Upper lobe of left lung (tissue), 6 donors: ENCODE measurements around the gene CLCN2. TPM values are rescaled to one million over a fixed set of nuclear protein-coding genes. Genes with fewer than 3 reads are reported as not detected.

Experiments
- ATAC-seq, 2 donors: fragments of 200-7000 bp; cut with Tn5 transposase; one replicate each; pipeline ENCODE4 v1.9.1; 2022; ENCODE audit warnings: mild to moderate bottlenecking in 2 of 2, moderate library complexity in 2 of 2; ENCODE audit not compliant: low FRiP score in 2 of 2
- DNase-seq, 2 donors: peaks; one replicate each; pipeline ENCODE4 v3.0.0-alpha.2; 2019 to 2020
- H3K27ac ChIP-seq, 4 donors: fragments of 200-600 bp; sonication (generic); one replicate each; pipeline ENCODE4 v1.5.1; 2016 to 2019
- H3K27me3 ChIP-seq, 4 donors: fragments of 200-600 bp; sonication (generic); one replicate each; pipeline ENCODE4 v1.5.1; 2017 to 2019
- H3K36me3 ChIP-seq, 4 donors: fragments of 200-600 bp; sonication (generic); one replicate each; pipeline ENCODE4 v1.5.1; 2016 to 2019
- H3K4me1 ChIP-seq, 4 donors: fragments of 200-600 bp; sonication (generic); one replicate each; pipeline ENCODE4 v1.5.1; 2018 to 2019
- H3K4me3 ChIP-seq, 4 donors: fragments of 200-600 bp; sonication (generic); one replicate each; pipeline ENCODE4 v1.5.1; 2017 to 2019; ENCODE audit warnings: mild to moderate bottlenecking in 2 of 4, moderate library complexity in 1 of 4
- H3K9me3 ChIP-seq, 4 donors: fragments of 200-600 bp; sonication (generic); one replicate each; pipeline ENCODE4 v1.5.1; 2018 to 2019
- EP300 ChIP-seq, 4 donors: sonication (generic); formaldehyde crosslinking; IDR thresholded peaks; one replicate each; pipeline ENCODE4 v1.5.1; 2017; ENCODE audit warnings: antibody characterized with exemption in 4 of 4, control low read depth in 2 of 4
- POLR2A ChIP-seq, 4 donors: fragments of 450-650 bp; IDR thresholded peaks; one replicate each; pipeline ENCODE4 v1.5.1; 2016 to 2017; ENCODE audit warnings: antibody characterized with exemption in 4 of 4, mild to moderate bottlenecking in 2 of 4
- POLR2AphosphoS5 ChIP-seq, 2 donors: sonication (generic); formaldehyde crosslinking; IDR thresholded peaks; one replicate each; pipeline ENCODE4 v1.5.1; 2017; ENCODE audit warnings: antibody characterized with exemption in 2 of 2
- WGBS, 2 donors: methylation state at CpG; one replicate each; pipeline ENCODE4 v1.1.5; 2017 to 2018; 5-methylcytosine and 5-hydroxymethylcytosine counted together
- total RNA-seq, 6 donors: library from RNA; depleted of rRNA in 4 of 6; stranded (reverse); fragments of >200 nt in 4 of 6; gene quantifications; one replicate each; pipeline versions ENCODE4 v1.1.0 to v1.2.1, GENCODE V29; 2016 to 2021
- TF ChIP-seq, protein P1 (sequence below), 6 experiments: fragments of 450-650 bp in 4 of 6; fragments of 200-600 bp in 2 of 6; sonication (generic) in 2 of 6; IDR thresholded peaks; one replicate each; pipeline ENCODE4 v1.5.1; 2016 to 2019; ENCODE audit warnings: antibody characterized with exemption in 6 of 6
- donor health status: DM: no; HTN: no; CAD: no; lungs with moderate emphysema.
- donor health status: DM: no; HTN: yes; CAD: no; lungs with severe emphysema.

Gene CLCN2
- total RNA-seq, 6 donors from 2014 or later, result 3.0 to 14.7 (median 5.3) TPM

DNA sequence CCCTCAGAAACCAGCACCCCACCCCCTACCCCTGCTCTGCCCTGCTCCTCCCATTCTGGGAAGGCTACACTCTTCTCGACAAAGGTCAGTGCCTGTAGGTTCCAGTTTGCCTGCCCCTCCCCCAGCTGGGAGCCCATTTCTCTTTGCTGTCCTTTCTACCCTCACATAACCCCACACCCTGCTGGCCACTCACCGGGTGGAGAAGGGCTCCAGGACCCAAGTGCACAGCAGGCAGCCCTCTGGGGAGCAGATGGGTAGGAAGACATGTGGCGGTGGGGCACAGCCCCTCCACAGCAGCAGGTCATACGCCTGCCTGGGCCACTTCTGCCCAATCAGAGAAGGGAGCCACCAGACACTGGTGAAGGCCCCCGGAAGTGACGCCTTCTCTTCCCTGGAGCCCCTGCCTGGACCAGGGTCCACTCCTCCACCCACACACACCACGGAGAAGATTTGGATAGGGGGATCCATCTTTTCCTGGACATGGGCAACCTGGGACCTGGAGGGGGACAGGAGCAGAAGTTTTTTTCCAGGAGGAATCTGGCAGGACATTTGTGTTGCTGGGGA, 16.6 kb upstream of the CLCN2 start, which contains the start of gene THPO:
Gene THPO (minus strand): TSS at position 326 of the 564 bp plus-strand sequence. CDS start 1,948 bp downstream, outside the sequence.
- DNase-seq, result peak in 1 of 2 donors; percentile 51
- H3K36me3 ChIP-seq, result no peaks in the 10 kb centered on the region
- WGBS, 2 donors, result 70 to 71% methylated on average over 7 of the region's 7 CpGs
- ATAC-seq, result no peak
- peaks cover 0 to 25% (median 15%) of the 10 kb centered on the region in 4 donors for H3K27me3 ChIP-seq
- H3K4me3 ChIP-seq, result no peak within 1 kb of the TSS
- peaks cover 13 to 28% (median 18%) of the 10 kb centered on the region in 4 donors for H3K4me1 ChIP-seq
- TF ChIP-seq EP300 (IDR thresholded peaks at IDR 0.05), result peak in 1 of 4 donors; percentile 5
- TF ChIP-seq POLR2AphosphoS5 (IDR thresholded peaks at IDR 0.05), result no peak
- TF ChIP-seq, protein P1, sequence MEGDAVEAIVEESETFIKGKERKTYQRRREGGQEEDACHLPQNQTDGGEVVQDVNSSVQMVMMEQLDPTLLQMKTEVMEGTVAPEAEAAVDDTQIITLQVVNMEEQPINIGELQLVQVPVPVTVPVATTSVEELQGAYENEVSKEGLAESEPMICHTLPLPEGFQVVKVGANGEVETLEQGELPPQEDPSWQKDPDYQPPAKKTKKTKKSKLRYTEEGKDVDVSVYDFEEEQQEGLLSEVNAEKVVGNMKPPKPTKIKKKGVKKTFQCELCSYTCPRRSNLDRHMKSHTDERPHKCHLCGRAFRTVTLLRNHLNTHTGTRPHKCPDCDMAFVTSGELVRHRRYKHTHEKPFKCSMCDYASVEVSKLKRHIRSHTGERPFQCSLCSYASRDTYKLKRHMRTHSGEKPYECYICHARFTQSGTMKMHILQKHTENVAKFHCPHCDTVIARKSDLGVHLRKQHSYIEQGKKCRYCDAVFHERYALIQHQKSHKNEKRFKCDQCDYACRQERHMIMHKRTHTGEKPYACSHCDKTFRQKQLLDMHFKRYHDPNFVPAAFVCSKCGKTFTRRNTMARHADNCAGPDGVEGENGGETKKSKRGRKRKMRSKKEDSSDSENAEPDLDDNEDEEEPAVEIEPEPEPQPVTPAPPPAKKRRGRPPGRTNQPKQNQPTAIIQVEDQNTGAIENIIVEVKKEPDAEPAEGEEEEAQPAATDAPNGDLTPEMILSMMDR (IDR thresholded peaks at IDR 0.05), result no peak
- TF ChIP-seq POLR2A (IDR thresholded peaks at IDR 0.05), result no peak
- H3K9me3 ChIP-seq, result no peaks in the 10 kb centered on the region
- peak within 1 kb of the TSS in 2 of 4 donors; percentile 57 to 73 for H3K27ac ChIP-seq

DNA sequence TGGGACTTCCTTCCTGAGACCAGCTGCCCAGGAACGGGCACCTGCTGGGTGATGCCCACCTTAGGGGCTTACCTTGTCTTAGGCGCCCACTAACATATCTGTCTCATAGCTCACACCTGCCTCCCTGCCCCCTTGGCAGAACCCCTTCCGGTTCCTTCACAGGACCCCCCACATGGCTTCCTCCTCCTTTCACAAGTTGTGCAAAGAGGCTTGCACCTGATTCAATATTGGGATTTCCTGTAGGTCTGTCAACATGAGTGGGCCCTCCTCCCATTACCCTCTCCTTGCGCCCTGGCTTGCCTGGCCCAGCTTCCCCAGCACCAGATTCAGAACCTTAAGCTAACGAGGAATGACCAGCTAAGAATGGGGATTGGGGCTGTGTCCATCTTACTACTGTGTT, 16.0 kb upstream of the CLCN2 start:
- no peak for ATAC-seq
- H3K27ac ChIP-seq, result no peak overlapping the region

DNA sequence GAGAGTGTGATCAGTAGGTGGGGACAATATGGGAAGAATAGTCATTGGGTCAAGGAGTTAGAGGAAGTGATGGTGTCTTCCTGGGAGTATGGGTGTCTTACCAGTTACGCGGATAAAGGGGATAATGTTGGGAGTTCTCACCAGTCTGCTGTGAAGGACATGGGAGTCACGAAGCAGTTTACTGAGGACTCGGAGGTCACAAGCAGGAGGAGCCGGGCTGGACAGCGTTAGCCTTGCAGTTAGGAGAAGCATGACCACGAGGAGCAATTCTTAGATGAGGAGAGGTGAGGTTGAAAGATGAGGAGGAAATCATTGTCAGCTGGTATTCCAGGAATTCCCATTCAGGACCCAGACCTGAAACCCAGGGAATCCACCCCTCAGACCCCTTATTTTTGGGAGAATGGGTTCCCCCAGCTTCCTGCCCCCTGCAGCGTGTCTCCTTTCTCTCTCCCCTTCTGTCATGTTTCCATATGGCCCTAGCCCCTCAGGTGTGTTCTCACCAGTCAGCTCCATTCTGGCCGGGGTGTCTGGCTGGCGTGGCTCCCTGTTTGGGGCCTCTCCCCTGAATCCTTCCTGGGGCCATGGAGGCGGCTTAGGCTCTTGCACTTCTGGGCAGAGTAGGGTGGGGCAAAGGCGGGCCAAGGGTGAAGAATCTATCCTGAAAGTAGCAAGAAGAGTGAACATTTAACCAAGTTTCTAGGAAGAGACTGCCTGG, 14.5 kb upstream of the CLCN2 start:
- peaks cover 0 to 14% (median 9%) of the 10 kb centered on the region in 4 donors for H3K27me3 ChIP-seq
- 79 to 82% methylated on average over 12 of the region's 12 CpGs for WGBS, 2 donors
- no peak overlapping the region for H3K4me3 ChIP-seq
- TF ChIP-seq POLR2A (IDR thresholded peaks at IDR 0.05), result no peak
- TF ChIP-seq, protein P1 (IDR thresholded peaks at IDR 0.05), result no peak
- TF ChIP-seq POLR2AphosphoS5 (IDR thresholded peaks at IDR 0.05), result no peak
- TF ChIP-seq EP300 (IDR thresholded peaks at IDR 0.05), result no peak
- no peak overlapping the region for H3K27ac ChIP-seq
- DNase-seq, result no peak
- peaks cover 9 to 26% (median 16%) of the 10 kb centered on the region in 4 donors for H3K4me1 ChIP-seq
- no peak for ATAC-seq
- H3K36me3 ChIP-seq, result no peaks in the 10 kb centered on the region
- no peaks in the 10 kb centered on the region for H3K9me3 ChIP-seq

More for the DNA sequence above, 16.0 kb upstream of the CLCN2 start:
- Histone ChIP-seq H3K36me3 (no peaks in the 10 kb centered on the region), H3K9me3 (no peaks in the 10 kb centered on the region), H3K27me3 (peaks cover 0 to 25% (median 15%) of the 10 kb centered on the region in 4 donors), H3K4me3 (no peak overlapping the region), H3K4me1 (peaks cover 13 to 28% (median 18%) of the 10 kb centered on the region in 4 donors)
- TF ChIP-seq, protein P1 (IDR thresholded peaks at IDR 0.05), result no peak
- no peak for DNase-seq
- WGBS, 2 donors, result 63 to 69% methylated on average over 5 of the region's 5 CpGs

DNA sequence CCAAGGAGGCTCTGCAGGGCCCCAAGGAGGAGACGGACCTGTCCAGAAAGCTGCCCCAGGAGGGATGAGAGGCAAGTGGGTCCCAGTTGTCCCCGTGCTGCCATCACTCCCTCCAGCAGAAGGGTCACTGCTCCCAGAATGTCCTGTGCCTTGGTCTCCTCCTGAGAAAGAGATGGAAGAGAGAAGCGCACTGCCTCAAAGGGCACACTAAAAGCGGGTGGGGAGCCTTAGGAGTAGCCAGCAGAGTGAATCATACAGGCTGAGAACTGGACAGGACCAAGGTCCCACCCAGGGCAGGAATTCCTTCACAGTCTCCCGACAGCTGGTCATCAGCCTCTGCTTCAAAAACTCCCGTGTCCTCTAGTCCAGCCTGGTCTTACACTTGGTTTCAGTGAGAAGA, 12.0 kb upstream of the CLCN2 start:
- TF ChIP-seq POLR2A (IDR thresholded peaks at IDR 0.05), result no peak
- TF ChIP-seq, protein P1 (IDR thresholded peaks at IDR 0.05), result no peak
- no peak for TF ChIP-seq POLR2AphosphoS5 (IDR thresholded peaks at IDR 0.05)
- no peak for TF ChIP-seq EP300 (IDR thresholded peaks at IDR 0.05)
- ATAC-seq, result peak in 1 of 2 donors; percentile 88
- DNase-seq, result no peak
- Histone ChIP-seq H3K36me3 (peaks cover 0 to 13% (median 4%) of the 10 kb centered on the region in 4 donors), H3K4me3 (no peak overlapping the region), H3K27me3 (no peaks in the 10 kb centered on the region), H3K27ac (no peak overlapping the region), H3K9me3 (no peaks in the 10 kb centered on the region), H3K4me1 (peaks cover 8 to 16% (median 10%) of the 10 kb centered on the region in 4 donors)
- WGBS, 2 donors, result 76 to 82% methylated on average over 5 to 6 of the region's 6 CpGs
